Kidney (tissue), 14 donors: Measurements from ENCODE around the gene WDR5. TPM values are rescaled to one million over a fixed set of nuclear protein-coding genes. Genes with fewer than 3 reads are reported as not detected.

ENCODE experiments used
- DNase-seq, 5 donors: peaks; one replicate each; pipeline ENCODE4 v3.0.0-alpha.2; 2013 to 2020
- FAIRE-seq: peaks from 2 replicates; lab custom pipeline; 2012; peaks lifted over from hg19 to GRCh38; lab: Jason Lieb, UNC
- H3K27ac ChIP-seq, 2 donors: one replicate each; pipeline ENCODE4 v1.7.0; 2013; ENCODE audit warnings: low read depth in 2 of 2, low read length in 2 of 2, inconsistent platforms in 1 of 2
- H3K27me3 ChIP-seq: one replicate; pipeline ENCODE4 v1.7.1; 2013; ENCODE audit warnings: low read length, inconsistent platforms; ENCODE audit not compliant: control insufficient read depth, insufficient read depth
- H3K36me3 ChIP-seq, 3 donors: one replicate each; pipeline versions ENCODE4 v1.7.0 to v1.7.1; 2013; ENCODE audit warnings: low read length in 3 of 3, control low read depth in 1 of 3, inconsistent platforms in 1 of 3; ENCODE audit not compliant: insufficient read depth in 3 of 3, control insufficient read depth in 2 of 3
- H3K4me1 ChIP-seq, 3 donors: one replicate each; pipeline versions ENCODE4 v1.7.0 to v1.7.1; 2013; ENCODE audit warnings: low read length in 3 of 3, inconsistent platforms in 1 of 3, low read depth in 1 of 3; ENCODE audit not compliant: control insufficient read depth in 2 of 3, insufficient read depth in 2 of 3
- H3K4me3 ChIP-seq, 3 donors: one replicate each; pipeline versions ENCODE4 v1.7.0 to v1.8.1; 2013; ENCODE audit warnings: low read length in 3 of 3, control low read depth in 1 of 3, inconsistent platforms in 1 of 3
- H3K9ac ChIP-seq, 3 donors: one replicate each; pipeline versions ENCODE4 v1.7.0 to v1.7.1; 2013; ENCODE audit warnings: low read length in 3 of 3, control low read depth in 1 of 3, inconsistent platforms in 1 of 3
- H3K9me3 ChIP-seq, 3 donors: one replicate each; pipeline versions ENCODE4 v1.7.0 to v1.7.1; 2013; ENCODE audit warnings: low read length in 3 of 3, control low read depth in 1 of 3, inconsistent platforms in 1 of 3; ENCODE audit not compliant: control insufficient read depth in 2 of 3, insufficient read depth in 1 of 3
- CTCF ChIP-seq: IDR thresholded peaks from 3 replicates; pipeline ENCODE4 v1.5.1; 2012; ENCODE audit warnings: mild to moderate bottlenecking, moderate library complexity, borderline replicate concordance; ENCODE audit not compliant: insufficient read depth; ENCODE audit errors: extremely low read depth
- intact Hi-C: fragments of 100-400 bp; cut with DNase I; formaldehyde crosslinking; loops from one replicate; pipeline ENCODE4 v1.11.1; 2022
- polyA plus RNA-seq: library from polyadenylated mRNA; stranded (reverse); fragments of 350-450 nt; fragmentation: Illumina TruSeq; extraction: RNeasy Lipid Tissue Mini Kit (QIAGEN cat#74804); gene quantifications from one replicate; pipeline ENCODE4 v1.2.3, GENCODE V29; 2014; ENCODE audit warnings: low read depth, low replicate concordance; ENCODE audit not compliant: insufficient read depth
- total RNA-seq: library from RNA; stranded (reverse); fragmentation: NEBNext Ultra II Directional; extraction: Animal tissue kit (Norgen Biotek cat#: 25700); gene quantifications from one replicate; pipeline ENCODE4 v1.2.1, GENCODE V29; 2021
- donor health status: control.
- donor health status: control.
- donor health status: control.
- donor health status: control.
- donor health status: control.
- donor health status: DM: yes; HTN: yes; CAD: no.
- donor health status: Normal renal cell carcinoma (clear cell type).

Gene WDR5
- total and polyA plus RNA-seq, 2 donors from 2014 or later = 18.8 to 25.4 TPM

DNA sequence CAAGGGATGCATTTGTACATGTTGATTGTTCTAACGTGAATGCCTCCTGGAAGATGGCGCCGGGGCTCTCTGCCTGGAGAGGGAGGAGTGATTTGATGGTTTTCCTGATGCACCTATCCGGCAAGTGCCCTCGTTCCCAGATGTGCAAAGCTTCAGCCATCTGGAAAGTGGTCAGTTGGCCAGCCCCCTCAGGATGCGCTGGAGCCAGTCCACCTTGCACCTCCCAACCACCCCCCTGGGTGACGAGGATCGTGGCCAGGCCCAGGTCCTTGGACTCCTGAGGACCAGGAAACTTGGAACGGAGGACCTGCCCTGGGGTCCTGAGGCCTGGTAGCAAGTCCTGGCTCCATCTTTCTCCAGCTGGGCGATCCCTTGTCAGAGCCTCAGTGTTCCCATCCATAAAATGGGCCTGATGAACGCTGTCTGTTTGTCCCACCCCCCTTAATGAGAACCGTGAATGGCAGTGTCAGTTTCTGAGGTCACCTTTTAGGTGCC is 52.1 kb downstream of the WDR5 start:
- peaks cover 0 to 6% (median 6%) of the 10 kb centered on the region in 3 donors for H3K4me1 ChIP-seq
- H3K9me3 ChIP-seq = peaks cover 0 to under 1% (median 0%) of the 10 kb centered on the region in 3 donors
- H3K27ac ChIP-seq = no peak overlapping the region
- H3K4me3 ChIP-seq = no peak overlapping the region
- no peak for TF ChIP-seq CTCF
- no peaks in the 10 kb centered on the region for H3K36me3 ChIP-seq
- no peaks in the 10 kb centered on the region for H3K27me3 ChIP-seq
- H3K9ac ChIP-seq = no peak overlapping the region
- intact Hi-C loops = no loop called here
- DNase-seq (peak in 2 of 5 donors; percentile 40 to 47), FAIRE-seq (no peak)

DNA sequence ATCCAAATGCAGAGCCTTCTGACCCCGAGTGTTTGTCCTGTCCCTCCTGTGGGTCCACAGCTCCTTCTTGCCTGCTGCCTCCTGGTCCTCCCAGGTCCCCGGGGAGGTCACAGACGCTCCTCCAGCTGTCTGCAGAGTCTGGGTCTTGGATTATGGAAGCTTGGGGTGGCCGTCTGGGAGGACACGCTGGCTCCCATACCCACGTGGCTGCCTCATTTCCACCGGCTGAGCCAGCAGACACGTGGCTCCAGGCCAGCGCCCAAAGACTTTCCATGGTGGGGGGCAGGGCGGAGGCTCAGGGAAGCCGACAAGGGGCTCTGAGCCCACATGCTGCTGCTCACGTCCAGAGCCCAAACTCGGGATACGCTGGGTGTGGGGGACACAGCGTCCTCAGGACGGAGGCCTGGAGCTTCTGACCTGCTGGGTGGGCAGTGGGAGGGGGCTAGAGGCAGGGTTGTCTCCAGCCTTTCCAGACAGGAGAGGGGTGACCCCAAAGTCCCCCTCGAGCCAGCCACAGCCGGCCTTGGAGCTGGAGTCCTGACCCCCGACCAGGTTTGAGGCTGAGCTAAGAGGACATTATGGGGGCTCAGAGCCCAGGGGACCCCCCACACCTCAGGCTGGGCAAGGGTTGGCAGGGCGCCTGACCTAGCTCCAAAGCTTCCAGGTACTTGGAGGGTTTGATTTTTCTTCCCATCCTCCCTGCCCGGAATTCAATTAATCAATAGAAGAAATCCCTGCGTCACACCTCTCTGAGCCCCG is 52.7 kb downstream of the WDR5 start:
- Histone ChIP-seq H3K4me3 (no peak overlapping the region), H3K9ac (no peak overlapping the region), H3K9me3 (no peaks in the 10 kb centered on the region), H3K36me3 (no peaks in the 10 kb centered on the region), H3K27ac (no peak overlapping the region), H3K4me1 (peaks cover 0 to 9% (median 6%) of the 10 kb centered on the region in 3 donors), H3K27me3 (no peaks in the 10 kb centered on the region)
- intact Hi-C loops = no loop called here
- no peak for TF ChIP-seq CTCF
- FAIRE-seq = no peak
- peak in 3 of 5 donors; percentile 51 to 70 (median 64) for DNase-seq

DNA sequence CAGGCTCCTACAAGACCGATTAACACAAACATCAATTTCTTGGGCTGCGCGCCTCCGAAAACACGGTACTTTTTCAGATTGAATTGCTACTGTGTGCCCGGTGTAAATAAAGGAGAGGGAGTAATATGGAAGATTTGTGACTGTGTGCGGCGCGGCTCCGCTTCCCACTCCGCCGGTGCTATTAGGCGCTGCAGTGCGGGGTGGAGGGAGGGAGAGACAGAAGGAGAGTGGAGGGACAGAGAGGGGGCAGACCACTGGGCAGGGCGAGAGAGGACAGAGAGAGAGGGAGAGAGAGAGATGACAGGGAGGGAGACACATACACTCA is 53.2 kb downstream of the WDR5 start:
- Histone ChIP-seq H3K4me3 (no peak overlapping the region), H3K9ac (no peak overlapping the region), H3K27ac (no peak overlapping the region), H3K36me3 (no peaks in the 10 kb centered on the region), H3K9me3 (no peaks in the 10 kb centered on the region), H3K4me1 (peaks cover 0 to 10% (median 6%) of the 10 kb centered on the region in 3 donors), H3K27me3 (no peaks in the 10 kb centered on the region)
- no peak for TF ChIP-seq CTCF
- FAIRE-seq (no peak), DNase-seq (peak; percentile 35 to 62 (median 53))
- intact Hi-C loops = no loop called here
